Common myeloid progenitor, CD34-positive (primary cell): ENCODE data around the gene ATN1.
A peak's percentile ranks its signal among the peaks of the same experiment; 100 is the strongest.

Experiments
- CTCF ChIA-PET: fragments of 350-600 bp; sonication (Branson Sonifier 250); formaldehyde crosslinking; loops from one replicate; lab custom pipeline; 2021; ENCODE audit warnings: antibody characterized with exemption; lab: Charles Lee
- POLR2A ChIA-PET: fragments of 350-600 bp; sonication (Branson Sonifier 250); formaldehyde crosslinking; loops from one replicate; lab custom pipeline; 2021; ENCODE audit warnings: antibody characterized with exemption; lab: Charles Lee
- DNase-seq, 3 donors: peaks; one replicate each; pipeline versions ENCODE4 v3.0.0 to v3.0.0-alpha.2; 2013
- H3K27ac ChIP-seq, 2 experiments: 1 replicate in 1 of 2; 2 replicates in 1 of 2; pipeline ENCODE4 v1.7.0; 2013; ENCODE audit warnings: inconsistent platforms in 2 of 2, low read length in 2 of 2, mild to moderate bottlenecking in 2 of 2, low read depth in 1 of 2, moderate library complexity in 1 of 2; ENCODE audit not compliant: severe bottlenecking in 2 of 2, insufficient read depth in 1 of 2, poor library complexity in 1 of 2
- H3K27me3 ChIP-seq, 5 experiments: replicated peaks in 2 of 5; 1 replicate in 3 of 5; 2 replicates in 2 of 5; pipeline versions ENCODE4 v1.6.1 to v1.7.0; 2013; ENCODE audit warnings: low read length in 4 of 5, mild to moderate bottlenecking in 2 of 5, moderate library complexity in 2 of 5, inconsistent platforms in 1 of 5; ENCODE audit not compliant: insufficient read depth in 5 of 5, control insufficient read depth in 4 of 5
- H3K36me3 ChIP-seq, 4 experiments: 1 replicate in 2 of 4; 2 replicates in 2 of 4; pipeline versions ENCODE4 v1.6.1 to v1.7.0; 2013; ENCODE audit warnings: low read length in 3 of 4, control low read depth in 1 of 4, mild to moderate bottlenecking in 1 of 4; ENCODE audit not compliant: control insufficient read depth in 4 of 4, insufficient read depth in 4 of 4
- H3K4me1 ChIP-seq, 4 experiments: 1 replicate in 3 of 4; 2 replicates in 1 of 4; pipeline versions ENCODE4 v1.6.1 to v1.7.1; 2013; ENCODE audit warnings: low read length in 3 of 4, mild to moderate bottlenecking in 3 of 4, control low read depth in 1 of 4, inconsistent platforms in 1 of 4, moderate library complexity in 1 of 4; ENCODE audit not compliant: control insufficient read depth in 4 of 4, insufficient read depth in 4 of 4; ENCODE audit errors: control extremely low read depth in 1 of 4
- H3K4me3 ChIP-seq, 7 experiments: 1 replicate in 4 of 7; 2 replicates in 3 of 7; pipeline versions ENCODE4 v1.5.1 to v1.7.0; 2013; ENCODE audit warnings: mild to moderate bottlenecking in 7 of 7, low read length in 6 of 7, moderate library complexity in 6 of 7, inconsistent platforms in 2 of 7, low read depth in 2 of 7, control low read depth in 1 of 7; ENCODE audit not compliant: insufficient read depth in 4 of 7, control insufficient read depth in 1 of 7; ENCODE audit errors: extremely low read depth in 1 of 7
- H3K9me3 ChIP-seq, 5 experiments: 1 replicate in 4 of 5; 2 replicates in 1 of 5; pipeline versions ENCODE4 v1.6.1 to v1.7.1; 2013; ENCODE audit warnings: low read length in 4 of 5, mild to moderate bottlenecking in 2 of 5, inconsistent platforms in 1 of 5, low read depth in 1 of 5, moderate library complexity in 1 of 5; ENCODE audit not compliant: control insufficient read depth in 4 of 5, insufficient read depth in 2 of 5; ENCODE audit errors: control extremely low read depth in 1 of 5
- WGBS: methylation state at CpG from one replicate; pipeline ENCODE4 v1.1.5; 2013; ENCODE audit not compliant: insufficient coverage; 5-methylcytosine and 5-hydroxymethylcytosine counted together

The ATN1 gene

GRCh38 chr12:6967651-6968100 lies 39.9 kb downstream of the ATN1 start:
- Histone ChIP-seq H3K36me3 (peaks cover 13 to 54% (median 28%) of the 10 kb centered on the region in 4 experiments), H3K27me3 (no peaks in the 10 kb centered on the region), H3K9me3 (no peaks in the 10 kb centered on the region), H3K4me3 (no peak overlapping the region), H3K27ac (peak overlapping the region in 1 of 2 experiments; percentile 15), H3K4me1 (peaks cover 7 to 48% (median 37%) of the 10 kb centered on the region in 4 experiments)
- DNase-seq = no peak
- POLR2A ChIA-PET = no interaction called here
- CTCF ChIA-PET = interaction anchor here (0.9 to 2.9 kb wide), 12 partner anchors 10 to 142 kb away, joined by 3 to 48 read pairs (median 6); partner anchors contain the start of genes C12orf57, C1RL, LPCAT3 and PTPN6
- no CpG with 5 or more reads among the region's 10 CpGs for WGBS

GRCh38 chr12:6968426-6968825 lies 40.7 kb downstream of the ATN1 start:
- Histone ChIP-seq H3K36me3 (peaks cover 13 to 56% (median 28%) of the 10 kb centered on the region in 4 experiments), H3K9me3 (no peaks in the 10 kb centered on the region), H3K27me3 (no peaks in the 10 kb centered on the region), H3K27ac (no peak overlapping the region), H3K4me1 (peaks cover 7 to 42% (median 32%) of the 10 kb centered on the region in 4 experiments), H3K4me3 (peak overlapping the region in 1 of 7 experiments; percentile 85)
- ChIA-PET CTCF (interaction anchor here (0.5 to 2.9 kb wide), 14 partner anchors 11 to 141 kb away, joined by 3 to 48 read pairs (median 5); partner anchors contain the start of genes C12orf57, C1RL, LPCAT3 and PTPN6), POLR2A (no interaction called here)
- no peak for DNase-seq
- WGBS = 95% methylated on average over 8 of the region's 9 CpGs

- no peak for DNase-seq
- Histone ChIP-seq H3K4me3 (peak overlapping the region; percentile 49 to 100 (median 93)), H3K36me3 (peaks cover 19 to 62% (median 42%) of the 10 kb centered on the region in 4 experiments), H3K27me3 (no peaks in the 10 kb centered on the region), H3K4me1 (peaks cover 5 to 32% (median 24%) of the 10 kb centered on the region in 4 experiments), H3K9me3 (no peaks in the 10 kb centered on the region), H3K27ac (peak overlapping the region; percentile 82 to 91)
- under 1% methylated on average over 29 of the region's 31 CpGs for whole genome bisulfite sequencing
- ChIA-PET POLR2A (interaction anchor here (0.6 kb wide), 1 partner anchor 26 kb away, joined by 4 read pairs; the partner anchor contains the start of genes C12orf57 and RNU7-1), CTCF (interaction anchor here (1.4 to 2.9 kb wide), 4 partner anchors 13 to 32 kb away, joined by 4 to 48 read pairs (median 19); partner anchors contain the start of genes C12orf57, PTPN6 and RNU7-1)
Measured at GRCh38 chr12:6970096-6970527, 42.4 kb downstream of the ATN1 start.

GRCh38 chr12:6974180-6974579 lies 46.4 kb downstream of the ATN1 start:
- H3K36me3 ChIP-seq = peaks cover 11 to 62% (median 51%) of the 10 kb centered on the region in 4 experiments
- WGBS = 92% methylated on average over 6 of the region's 6 CpGs
- no peaks in the 10 kb centered on the region for H3K27me3 ChIP-seq
- H3K9me3 ChIP-seq = no peaks in the 10 kb centered on the region
- DNase-seq = no peak
- ChIA-PET CTCF (interaction anchor here (0.6 to 1.7 kb wide), 7 partner anchors 9 to 688 kb away, joined by 3 read pairs; partner anchors contain the start of genes C12orf57, LPCAT3 and RNU7-1), POLR2A (no interaction called here)
- no peak overlapping the region for H3K4me3 ChIP-seq
- H3K4me1 ChIP-seq = peaks cover 5 to 20% (median 17%) of the 10 kb centered on the region in 4 experiments
- no peak overlapping the region for H3K27ac ChIP-seq

- no peak overlapping the region for H3K27ac ChIP-seq
- WGBS = 96% methylated on average over 2 of the region's 2 CpGs
- H3K27me3 ChIP-seq = no peaks in the 10 kb centered on the region
- CTCF ChIA-PET = interaction anchor here (0.7 to 1.7 kb wide), 7 partner anchors 10 to 118 kb away, joined by 3 read pairs; partner anchors contain the start of gene LPCAT3
- H3K4me1 ChIP-seq = peaks cover 5 to 13% (median 8%) of the 10 kb centered on the region in 4 experiments
- H3K9me3 ChIP-seq = no peaks in the 10 kb centered on the region
- no peak overlapping the region for H3K4me3 ChIP-seq
- no peak for DNase-seq
- POLR2A ChIA-PET = interaction anchor here (0.6 kb wide), 1 partner anchor 77 kb away, joined by 4 read pairs; no protein-coding TSS in a partner anchor
- H3K36me3 ChIP-seq = peaks cover 16 to 72% (median 60%) of the 10 kb centered on the region in 4 experiments
Measured at GRCh38 chr12:6975297-6976032, 47.7 kb downstream of the ATN1 start.

- H3K4me1 ChIP-seq = peaks cover 0 to 3% (median 0%) of the 10 kb centered on the region in 4 experiments
- no peak for DNase-seq
- H3K36me3 ChIP-seq = peaks cover 23 to 89% (median 82%) of the 10 kb centered on the region in 4 experiments
- no peak overlapping the region for H3K4me3 ChIP-seq
- H3K27ac ChIP-seq = no peak overlapping the region
- ChIA-PET CTCF (interaction anchor here (1.4 to 2.3 kb wide), 3 partner anchors 13 to 32 kb away, joined by 3 to 10 read pairs (median 4); no protein-coding TSS in a partner anchor), POLR2A (interaction anchor here (0.9 to 1.0 kb wide), 2 partner anchors 9 to 25 kb away, joined by 3 read pairs; no protein-coding TSS in a partner anchor)
- 94% methylated on average over 6 of the region's 10 CpGs for WGBS
- H3K27me3 ChIP-seq = no peaks in the 10 kb centered on the region
- no peaks in the 10 kb centered on the region for H3K9me3 ChIP-seq
Measured at GRCh38 chr12:6977653-6978052, 49.9 kb downstream of the ATN1 start.
